Spleen (tissue), 7 donors: ENCODE data around the gene DOCK2.

Experiments
- CTCF ChIP-seq, 11 experiments: fragments of 200-600 bp in 7 of 11; fragments of 450-650 bp in 4 of 11; sonication (generic) in 4 of 11; IDR thresholded peaks in 8 of 11; conservative IDR thresholded peaks in 3 of 11; 1 replicate in 7 of 11; 2 replicates in 4 of 11; pipeline versions ENCODE4 v1.4.0 to v1.8.0; 2016 to 2021; ENCODE audit warnings: antibody characterized with exemption in 11 of 11, inconsistent platforms in 4 of 11, mild to moderate bottlenecking in 1 of 11
- POLR2A ChIP-seq, 3 donors: fragments of 450-650 bp; IDR thresholded peaks; one replicate each; pipeline ENCODE4 v1.5.1; 2017; ENCODE audit warnings: antibody characterized with exemption in 3 of 3, mild to moderate bottlenecking in 1 of 3
- donor health status: DM: no; HTN: no; CAD: no; lungs with moderate emphysema.
- donor health status: DM: no; HTN: no; CAD: no.
- donor health status: DM: no; HTN: no; CAD: no.

DNA sequence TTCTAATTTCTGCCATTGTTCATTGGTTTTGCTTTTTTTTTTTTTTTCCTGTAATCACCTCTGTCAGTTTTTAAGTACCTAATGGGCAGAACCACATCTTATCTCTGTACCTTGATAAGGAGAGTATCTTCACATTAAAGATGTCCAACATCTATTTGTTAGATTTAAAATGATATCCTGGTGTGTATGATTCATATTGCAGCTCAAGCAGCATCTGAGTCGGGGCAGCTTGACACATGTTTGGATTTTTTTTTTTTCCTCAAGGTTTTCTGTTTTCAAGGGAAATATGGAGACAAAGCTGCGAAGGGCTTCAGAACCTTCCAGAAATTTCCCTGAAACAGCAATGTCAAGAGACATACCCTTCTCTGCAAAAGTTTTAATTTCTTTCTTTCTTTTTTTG, 164.7 kb downstream of the DOCK2 start:
- TF ChIP-seq POLR2A (IDR thresholded peaks at IDR 0.05), result no peak
- TF ChIP-seq CTCF (IDR thresholded peaks at IDR 0.05 in 8 of 11, conservative IDR thresholded peaks at IDR 0.05 in 3 of 11), result no peak
